ENCODE data around the gene CACNB2. TPM values are rescaled to one million over a fixed set of nuclear protein-coding genes. Genes with fewer than 3 reads are reported as not detected.

The CACNB2 gene
- total and polyA plus RNA-seq, 8 donors: 4.0 to 14.8 (median 11.8) TPM

DNA sequence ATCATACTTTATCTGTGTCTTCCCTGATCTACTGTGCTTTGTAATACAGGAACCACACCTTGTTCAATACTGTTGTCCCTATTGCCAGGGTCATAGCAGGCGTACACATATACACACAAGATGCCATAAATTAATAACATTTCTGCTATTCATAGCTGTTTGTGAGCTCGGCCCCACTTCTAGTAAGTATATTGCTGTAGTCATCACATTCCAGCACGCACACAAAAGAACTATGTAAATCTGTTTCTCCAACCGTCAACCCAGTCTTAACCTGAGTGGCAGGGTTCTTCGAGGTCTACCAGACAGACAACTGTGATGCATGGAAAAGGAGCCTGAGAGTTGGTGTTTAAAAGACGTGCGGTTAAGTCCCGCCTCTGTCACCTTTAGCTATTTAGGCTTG lies 5.7 kb upstream of the CACNB2 start:
- no peaks in the 10 kb centered on the region for H3K9me3 ChIP-seq
- TF ChIP-seq, protein P1, sequence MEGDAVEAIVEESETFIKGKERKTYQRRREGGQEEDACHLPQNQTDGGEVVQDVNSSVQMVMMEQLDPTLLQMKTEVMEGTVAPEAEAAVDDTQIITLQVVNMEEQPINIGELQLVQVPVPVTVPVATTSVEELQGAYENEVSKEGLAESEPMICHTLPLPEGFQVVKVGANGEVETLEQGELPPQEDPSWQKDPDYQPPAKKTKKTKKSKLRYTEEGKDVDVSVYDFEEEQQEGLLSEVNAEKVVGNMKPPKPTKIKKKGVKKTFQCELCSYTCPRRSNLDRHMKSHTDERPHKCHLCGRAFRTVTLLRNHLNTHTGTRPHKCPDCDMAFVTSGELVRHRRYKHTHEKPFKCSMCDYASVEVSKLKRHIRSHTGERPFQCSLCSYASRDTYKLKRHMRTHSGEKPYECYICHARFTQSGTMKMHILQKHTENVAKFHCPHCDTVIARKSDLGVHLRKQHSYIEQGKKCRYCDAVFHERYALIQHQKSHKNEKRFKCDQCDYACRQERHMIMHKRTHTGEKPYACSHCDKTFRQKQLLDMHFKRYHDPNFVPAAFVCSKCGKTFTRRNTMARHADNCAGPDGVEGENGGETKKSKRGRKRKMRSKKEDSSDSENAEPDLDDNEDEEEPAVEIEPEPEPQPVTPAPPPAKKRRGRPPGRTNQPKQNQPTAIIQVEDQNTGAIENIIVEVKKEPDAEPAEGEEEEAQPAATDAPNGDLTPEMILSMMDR (IDR thresholded peaks at IDR 0.05): no peak
- H3K4me3 ChIP-seq: no peak overlapping the region
- intact Hi-C loops (cut with DNase I): no loop called here
- H3K4me1 ChIP-seq: peaks cover 0 to under 1% of the 10 kb centered on the region in 2 donors
- H3K27ac ChIP-seq: no peak overlapping the region
- H3K27me3 ChIP-seq: peaks cover under 1 to 12% of the 10 kb centered on the region in 2 donors
- H3K36me3 ChIP-seq: no peaks in the 10 kb centered on the region
- DNase-seq (no peak), ATAC-seq (no peak)

- intact Hi-C loops (cut with DNase I): no loop called here
- TF ChIP-seq, protein P1 (IDR thresholded peaks at IDR 0.05): no peak
- Histone ChIP-seq H3K4me1 (peaks cover 0 to 5% of the 10 kb centered on the region in 2 donors), H3K27me3 (peaks cover 4 to 16% of the 10 kb centered on the region in 2 donors), H3K4me3 (no peak overlapping the region), H3K9me3 (no peaks in the 10 kb centered on the region), H3K27ac (no peak overlapping the region), H3K36me3 (no peaks in the 10 kb centered on the region)
- ATAC-seq: no peak
- no peak for DNase-seq
Observed at GRCh38 chr10:18134921-18135320, 5.3 kb upstream of the CACNB2 start.

DNA sequence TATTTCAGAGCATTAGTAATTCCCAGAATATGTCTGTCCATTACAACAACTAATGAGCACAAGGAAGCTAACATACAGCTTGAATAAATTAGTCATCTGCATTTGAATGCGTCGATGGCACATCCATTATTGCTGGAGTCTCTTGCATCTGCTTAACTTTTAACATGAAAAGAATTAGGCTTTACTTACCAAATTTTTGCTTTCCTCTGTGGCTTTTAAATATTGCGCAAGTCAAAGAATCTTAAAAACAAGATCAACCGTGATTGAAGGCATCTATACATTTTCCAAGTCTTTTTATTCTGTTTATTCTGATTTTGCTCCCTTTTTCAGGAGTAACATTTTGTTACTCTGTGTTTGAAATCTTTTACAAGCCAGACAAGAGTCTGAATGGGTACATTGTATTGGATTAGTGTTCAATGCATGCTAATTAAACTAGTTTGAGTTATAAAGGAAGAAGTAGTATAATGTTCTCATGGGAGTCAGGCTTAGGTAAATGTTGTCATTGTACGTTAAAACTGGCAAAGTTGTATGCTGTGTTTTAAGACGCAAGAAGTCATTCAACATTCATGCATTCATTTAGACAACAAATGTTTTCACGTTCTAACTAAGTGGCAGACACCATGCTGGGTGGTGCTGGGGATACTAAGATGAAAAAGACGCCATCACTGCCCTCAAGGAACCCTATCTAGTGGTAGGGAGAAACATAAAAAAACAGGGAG lies 4.0 kb upstream of the CACNB2 start:
- Histone ChIP-seq H3K4me3 (no peak overlapping the region), H3K36me3 (no peaks in the 10 kb centered on the region), H3K27ac (no peak overlapping the region), H3K9me3 (no peaks in the 10 kb centered on the region), H3K27me3 (peaks cover 16 to 29% of the 10 kb centered on the region in 2 donors), H3K4me1 (peaks cover 0 to 18% of the 10 kb centered on the region in 2 donors)
- intact Hi-C loops (cut with DNase I): no loop called here
- TF ChIP-seq, protein P1 (IDR thresholded peaks at IDR 0.05): no peak
- DNase-seq (no peak), ATAC-seq (no peak)

DNA sequence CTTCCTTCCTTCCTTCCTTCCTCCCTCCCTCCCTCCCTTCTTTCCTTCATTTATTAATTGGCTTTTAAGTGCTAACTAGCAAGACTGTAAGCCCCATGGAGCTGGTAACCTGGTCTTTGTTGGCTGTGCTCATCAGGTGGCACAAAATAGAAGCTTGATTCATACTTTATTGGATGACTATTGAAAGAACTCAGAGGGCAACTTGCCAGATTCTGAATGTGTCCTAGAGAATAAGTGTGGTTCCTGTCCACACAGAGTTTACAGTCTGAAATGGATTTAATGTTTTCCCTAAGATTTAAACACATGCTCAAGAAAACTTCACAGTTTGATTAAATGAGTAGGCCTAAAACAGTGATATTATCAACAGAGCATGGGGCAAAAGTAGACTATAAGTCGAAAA lies 3.1 kb upstream of the CACNB2 start:
- H3K27me3 ChIP-seq: peaks cover 18 to 38% of the 10 kb centered on the region in 2 donors
- intact Hi-C loops (cut with DNase I): no loop called here

More for the DNA sequence above, 3.1 kb upstream of the CACNB2 start:
- no peaks in the 10 kb centered on the region for H3K36me3 ChIP-seq
- no peak overlapping the region for H3K4me3 ChIP-seq
- TF ChIP-seq, protein P1 (IDR thresholded peaks at IDR 0.05): no peak
- no peaks in the 10 kb centered on the region for H3K9me3 ChIP-seq
- DNase-seq (no peak), ATAC-seq (no peak)
- H3K27ac ChIP-seq: no peak overlapping the region
- peaks cover 0 to 18% of the 10 kb centered on the region in 2 donors for H3K4me1 ChIP-seq
